GM12865 (cell line): Measurements from ENCODE around the gene ELF3.
A peak's percentile ranks its signal among the peaks of the same experiment; 100 is the strongest.
"Not testable (repeated sequence)": the region's sequence is repeated elsewhere in the genome, so short reads cannot be mapped to it uniquely, and the experiment has no call there.

Source experiments
- DNase-seq: peaks from one replicate; pipeline ENCODE4 v3.0.0; 2010; ENCODE audit warnings: low read depth
- H3K4me3 ChIP-seq: 2 replicates; pipeline ENCODE4 v1.5.1; 2011; ENCODE audit warnings: mild to moderate bottlenecking, low read depth, low read length, control low read depth
- CTCF ChIP-seq: IDR thresholded peaks from 2 replicates; pipeline ENCODE4 v1.5.1; 2011; ENCODE audit warnings: low read length, control low read depth, low read depth, inconsistent platforms; ENCODE audit not compliant: insufficient read depth; ENCODE audit errors: missing control alignments

ELF3 gene

DNA sequence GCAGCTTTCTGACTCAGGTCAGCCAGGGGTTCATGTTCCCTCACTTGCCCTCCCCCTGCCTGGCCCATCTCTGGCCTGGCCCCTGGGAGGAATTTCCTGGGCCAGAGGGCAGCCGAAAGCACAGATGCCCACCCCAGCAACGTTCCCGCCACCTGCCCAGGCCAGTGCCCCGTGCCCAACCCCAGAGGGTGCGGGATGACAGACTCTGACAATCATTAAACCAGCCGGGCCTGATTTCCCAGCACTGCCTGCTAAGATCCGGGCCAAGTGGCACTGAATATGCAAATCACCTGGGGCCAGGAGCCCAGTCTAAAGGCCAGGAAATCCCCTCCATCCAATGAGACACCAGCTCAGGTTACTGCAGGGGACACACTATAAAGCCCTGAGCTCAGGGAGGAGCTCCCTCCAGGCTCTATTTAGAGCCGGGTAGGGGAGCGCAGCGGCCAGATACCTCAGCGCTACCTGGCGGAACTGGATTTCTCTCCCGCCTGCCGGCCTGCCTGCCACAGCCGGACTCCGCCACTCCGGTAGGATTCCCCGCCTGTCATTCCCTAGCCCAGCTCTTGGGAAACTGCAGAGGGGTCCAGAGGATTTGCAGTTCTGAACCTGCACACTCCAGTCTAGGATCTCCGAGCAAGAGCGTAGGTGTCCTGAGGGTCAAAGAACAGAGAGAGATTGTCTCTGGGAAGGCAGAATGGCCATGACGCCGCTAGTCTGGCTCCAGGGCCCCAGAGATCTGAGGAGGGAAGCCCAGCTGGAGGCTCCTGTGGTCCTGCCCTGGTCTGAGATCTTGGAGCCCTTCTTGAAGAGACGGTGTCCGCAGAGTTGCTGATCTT lies at the start of gene ELF3:
Gene ELF3, plus strand, starts transcription at position 408 of the 836 bp plus-strand sequence. CDS start 550 bp downstream, outside the sequence.
- peak; percentile 70 for DNase-seq
- H3K4me3 ChIP-seq, result no peak within 1 kb of the TSS
- no peak for TF ChIP-seq CTCF

DNA sequence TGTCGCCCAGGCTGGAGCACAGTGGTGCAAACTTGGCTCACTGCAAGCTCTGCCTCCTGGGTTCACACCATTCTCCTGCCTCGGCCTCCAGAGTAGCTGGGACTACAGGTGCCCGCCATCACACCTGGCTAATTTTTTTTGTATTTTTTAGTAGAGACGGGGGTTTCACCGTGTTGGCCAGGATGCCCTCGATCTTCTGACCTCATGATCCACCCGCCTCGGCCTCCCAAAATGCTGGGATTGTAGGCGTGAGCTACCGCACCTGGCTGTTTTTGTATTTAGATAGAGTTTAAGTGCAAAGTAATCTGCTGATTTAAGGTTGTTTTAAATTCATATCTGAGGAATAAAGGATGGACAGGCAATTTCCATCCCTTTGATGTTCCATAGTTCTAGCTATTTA lies 48.0 kb upstream of the ELF3 start:
- not testable (repeated sequence) for H3K4me3 ChIP-seq, DNase-seq

DNA sequence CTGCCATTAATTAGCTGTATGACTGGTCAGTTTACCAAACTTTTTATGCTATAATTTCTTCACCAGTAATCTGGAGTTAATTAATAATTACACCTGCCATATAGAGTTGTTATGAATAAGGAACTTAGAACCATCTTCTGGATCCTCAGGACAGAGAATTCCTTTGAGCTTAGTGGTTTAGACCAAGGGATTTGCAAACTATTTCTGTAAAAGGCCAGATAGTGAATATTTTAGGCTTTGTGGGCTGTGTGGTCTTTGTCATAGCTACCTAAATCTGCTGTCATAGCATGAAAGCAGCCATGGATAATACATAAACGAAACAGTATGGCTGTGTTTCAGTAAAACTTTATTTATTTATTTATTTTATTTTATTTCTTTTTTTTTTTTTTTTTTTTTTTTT lies 46.1 kb upstream of the ELF3 start:
- DNase-seq, result no peak
- no peak overlapping the region for H3K4me3 ChIP-seq
- no peak for TF ChIP-seq CTCF

- DNase-seq, result peak; percentile 19
- no peak overlapping the region for H3K4me3 ChIP-seq
- TF ChIP-seq CTCF, result no peak
Observed at GRCh38 chr1:201966171-201966570, 44.2 kb upstream of the ELF3 start.

DNA sequence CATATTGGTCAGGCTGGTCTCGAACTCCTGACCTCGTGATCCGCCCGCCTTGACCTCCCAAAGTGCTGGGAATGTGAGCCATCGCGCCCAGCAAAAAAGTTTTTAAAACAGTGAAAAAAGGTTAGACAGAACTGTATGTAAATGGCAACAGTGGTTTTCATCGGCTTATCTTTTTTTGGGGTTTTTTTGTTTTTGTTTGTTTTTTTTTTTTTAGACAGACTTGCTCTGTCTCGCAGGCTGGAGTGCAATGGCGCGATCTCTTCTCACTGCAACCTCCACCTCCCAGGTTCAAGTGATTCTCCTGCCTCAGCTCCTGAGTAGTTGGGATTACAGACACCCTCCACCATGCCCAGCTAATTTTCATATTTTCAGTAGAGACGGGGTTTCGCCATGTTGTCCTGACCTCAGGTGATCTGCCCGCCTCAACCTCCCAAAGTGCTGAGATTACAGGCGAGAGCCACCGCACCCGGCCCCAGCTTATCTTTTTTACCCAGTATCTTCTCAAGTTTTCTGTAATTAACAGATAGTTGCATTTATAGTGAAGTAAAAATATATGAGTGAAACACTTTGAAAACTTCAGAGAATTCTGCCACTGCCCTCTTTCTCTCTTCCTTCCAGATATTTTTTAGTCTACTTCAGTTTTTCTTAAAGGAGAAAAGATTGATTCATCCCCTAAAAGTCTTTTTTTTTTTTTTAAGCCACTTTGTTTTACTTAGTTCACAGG lies 42.0 kb upstream of the ELF3 start:
- no peak for DNase-seq
- no peak overlapping the region for H3K4me3 ChIP-seq
- TF ChIP-seq CTCF, result no peak

DNA sequence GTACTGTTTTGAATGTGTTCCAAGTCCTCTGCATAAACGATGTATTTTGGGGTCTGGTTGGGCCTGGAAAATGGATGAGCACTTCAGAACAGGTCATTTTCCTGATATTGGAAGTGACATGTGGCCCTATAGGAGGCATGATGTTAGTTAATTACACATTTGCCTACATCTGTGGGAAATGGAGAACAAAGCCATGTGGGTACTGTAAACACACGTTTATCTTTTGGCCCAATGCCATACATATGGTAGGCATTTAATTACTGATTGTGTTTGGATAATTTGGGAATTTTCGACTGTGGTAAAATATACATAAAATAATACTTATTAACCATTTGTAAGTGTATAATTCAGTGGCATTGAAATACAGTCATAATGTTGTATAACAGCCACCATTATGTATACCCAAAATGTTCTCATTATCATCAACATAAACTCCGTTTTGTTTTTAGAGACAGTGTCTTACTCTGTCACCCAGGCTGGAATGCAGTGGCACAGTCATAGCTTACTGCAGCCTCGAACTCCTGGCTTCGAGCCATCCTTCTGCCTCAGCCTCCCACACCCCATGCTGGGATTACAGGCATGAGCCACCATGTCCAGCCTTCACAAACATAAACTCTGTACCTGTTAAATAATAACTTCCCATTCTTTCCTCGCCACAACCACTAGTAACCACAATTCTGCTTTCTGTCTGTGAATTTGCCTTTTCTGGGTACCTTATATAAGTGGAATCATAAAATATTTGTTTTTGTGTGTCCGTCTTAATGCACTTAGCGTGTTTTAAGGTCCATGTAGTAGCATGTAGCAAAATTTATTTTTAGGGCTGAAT lies 39.8 kb upstream of the ELF3 start:
- DNase-seq, result no peak
- no peak overlapping the region for H3K4me3 ChIP-seq
- no peak for TF ChIP-seq CTCF
